ENCODE measurements around the gene CYSLTR1. TPM values are rescaled to one million over a fixed set of nuclear protein-coding genes. Genes with fewer than 3 reads are reported as not detected.

Gene CYSLTR1
- total RNA-seq: 20.5 and 20.7 TPM in 2 replicates

GRCh38 chrX:78327370-78328086, at the start of gene CYSLTR1:
Gene CYSLTR1 (minus strand): TSS chrX:78327611. CDS start chrX:78273746, 53,865 bp downstream.
- Mint-ChIP-seq H3K27ac (peak within 1 kb of the TSS; percentile 94), H3K4me3 (peak within 1 kb of the TSS; percentile 89), H3K4me1 (peaks cover 74% of the 10 kb centered on the region), H3K36me3 (ENCODE audit: low read depth) (no peaks in the 10 kb centered on the region), H3K27me3 (no peaks in the 10 kb centered on the region), H3K9me3 (no peaks in the 10 kb centered on the region)
- POLR2A ChIA-PET: interaction anchor here (0.7 kb wide), 1 partner anchor 941 kb away, joined by 3 read pairs; no protein-coding TSS in a partner anchor
- TF ChIP-seq CTCF (IDR thresholded peaks at IDR 0.05): no peak
- CTCF ChIA-PET: no interaction called here
- peak; percentile 64 for ATAC-seq (ENCODE audit: low read depth)
- no peak for DNase-seq
- intact Hi-C loops (cut with micrococcal nuclease): loop anchor here (1.0 to 10.0 kb wide), 9 partner anchors 55 to 935 kb away; partner anchors contain the start of genes ATP7A, COX7B, MAGT1 and P2RY10

GRCh38 chrX:78377186-78377585, 49.8 kb upstream of the CYSLTR1 start:
- no peak for TF ChIP-seq CTCF (IDR thresholded peaks at IDR 0.05)
- no peak overlapping the region for H3K27ac Mint-ChIP-seq

DNA sequence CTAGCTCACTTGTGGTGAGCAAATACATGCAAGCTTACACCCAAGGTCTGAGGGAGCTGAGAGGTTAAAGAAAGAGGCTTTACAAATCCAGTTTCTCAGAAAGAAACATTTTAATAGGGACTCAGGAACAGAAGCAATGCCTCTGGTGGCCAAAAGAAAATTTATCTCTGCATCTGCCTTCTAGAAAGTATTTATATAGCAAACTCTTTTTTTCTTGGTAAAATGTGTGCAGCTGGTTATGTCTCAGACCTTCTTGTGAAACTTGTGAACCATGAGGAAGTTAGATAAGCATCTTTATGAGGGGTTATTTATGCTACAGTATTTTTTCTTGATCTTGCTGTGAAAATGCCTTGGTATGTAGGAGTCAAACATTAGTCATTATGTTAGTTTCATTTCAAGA, 48.5 kb upstream of the CYSLTR1 start:
- H3K27ac Mint-ChIP-seq: no peak overlapping the region
- no peaks in the 10 kb centered on the region for H3K36me3 Mint-ChIP-seq (ENCODE audit: low read depth)
- no peak for TF ChIP-seq CTCF (IDR thresholded peaks at IDR 0.05)
- DNase-seq (no peak), ATAC-seq (ENCODE audit: low read depth) (no peak)
- no peaks in the 10 kb centered on the region for H3K4me1 Mint-ChIP-seq
- no peaks in the 10 kb centered on the region for H3K27me3 Mint-ChIP-seq
- POLR2A ChIA-PET: no interaction called here
- H3K9me3 Mint-ChIP-seq: no peaks in the 10 kb centered on the region
- H3K4me3 Mint-ChIP-seq: no peak overlapping the region
- CTCF ChIA-PET: no interaction called here
- intact Hi-C loops (cut with micrococcal nuclease): no loop called here

More at GRCh38 chrX:78377186-78377585, 49.8 kb upstream of the CYSLTR1 start:
- Mint-ChIP-seq H3K27me3 (no peaks in the 10 kb centered on the region), H3K4me3 (no peak overlapping the region), H3K36me3 (ENCODE audit: low read depth) (no peaks in the 10 kb centered on the region), H3K9me3 (no peaks in the 10 kb centered on the region), H3K4me1 (no peaks in the 10 kb centered on the region)
- intact Hi-C loops (cut with micrococcal nuclease): no loop called here
- ChIA-PET POLR2A (no interaction called here), CTCF (no interaction called here)
- ATAC-seq (ENCODE audit: low read depth) (no peak), DNase-seq (no peak)

- CTCF ChIA-PET: no interaction called here
- ATAC-seq (ENCODE audit: low read depth) (no peak), DNase-seq (no peak)
- POLR2A ChIA-PET: no interaction called here
- Mint-ChIP-seq H3K9me3 (no peaks in the 10 kb centered on the region), H3K36me3 (ENCODE audit: low read depth) (no peaks in the 10 kb centered on the region), H3K27me3 (no peaks in the 10 kb centered on the region), H3K27ac (no peak overlapping the region), H3K4me1 (no peaks in the 10 kb centered on the region), H3K4me3 (no peak overlapping the region)
- TF ChIP-seq CTCF (IDR thresholded peaks at IDR 0.05): no peak
- intact Hi-C loops (cut with micrococcal nuclease): no loop called here
Observed at GRCh38 chrX:78366576-78366975, 39.2 kb upstream of the CYSLTR1 start.

GRCh38 chrX:78357342-78358055, 30.1 kb upstream of the CYSLTR1 start:
- CTCF ChIA-PET: no interaction called here
- no peak for ATAC-seq (ENCODE audit: low read depth)

More at GRCh38 chrX:78357342-78358055, 30.1 kb upstream of the CYSLTR1 start:
- Mint-ChIP-seq H3K4me3 (no peak overlapping the region), H3K27me3 (no peaks in the 10 kb centered on the region), H3K4me1 (peaks cover 6% of the 10 kb centered on the region), H3K27ac (no peak overlapping the region), H3K36me3 (ENCODE audit: low read depth) (no peaks in the 10 kb centered on the region), H3K9me3 (no peaks in the 10 kb centered on the region)
- POLR2A ChIA-PET: no interaction called here
- no peak for DNase-seq
- TF ChIP-seq CTCF (IDR thresholded peaks at IDR 0.05): no peak
- intact Hi-C loops (cut with micrococcal nuclease): no loop called here

Data from activated B cell treated with CpG ODN at 0.5 μM for 24 hours (primary cell).